Right atrium auricular region (tissue), 2 donors: ENCODE results near the gene NFKBIB. TPM values are rescaled to one million over a fixed set of nuclear protein-coding genes. Genes with fewer than 3 reads are reported as not detected.
A peak's percentile ranks its signal among the peaks of the same experiment; 100 is the strongest.
"Not testable (repeated sequence)": the region's sequence is repeated elsewhere in the genome, so short reads cannot be mapped to it uniquely, and the experiment has no call there.

ENCODE experiments used
- DNase-seq: peaks from one replicate; pipeline ENCODE4 v3.0.0-alpha.2; 2019; ENCODE audit warnings: low spot score
- H3K27ac ChIP-seq, 2 donors: fragments of 200-600 bp; sonication (generic); 1 replicate in 1 of 2; 2 replicates in 1 of 2; pipeline ENCODE4 v1.5.1; 2016 to 2019
- H3K27me3 ChIP-seq, 2 donors: fragments of 200-600 bp; sonication (generic); one replicate each; pipeline versions ENCODE4 v1.5.1 to v1.6.0; 2017 to 2019
- H3K36me3 ChIP-seq: fragments of 200-600 bp; sonication (generic); one replicate; pipeline ENCODE4 v1.5.1; 2016
- H3K4me1 ChIP-seq, 2 donors: fragments of 200-600 bp; sonication (generic); one replicate each; pipeline versions ENCODE4 v1.5.1 to v1.6.0; 2017 to 2019
- H3K4me3 ChIP-seq, 2 donors: fragments of 200-600 bp; sonication (generic); 1 replicate in 1 of 2; 2 replicates in 1 of 2; pipeline ENCODE4 v1.5.1; 2017 to 2019; ENCODE audit warnings: mild to moderate bottlenecking in 1 of 2, moderate library complexity in 1 of 2
- H3K9me3 ChIP-seq, 2 donors: fragments of 200-600 bp; sonication (generic); one replicate each; pipeline ENCODE4 v1.5.1; 2019
- CTCF ChIP-seq, 2 donors: fragments of 200-600 bp; sonication (generic); IDR thresholded peaks; one replicate each; pipeline ENCODE4 v1.5.1; 2019; ENCODE audit warnings: antibody characterized with exemption in 2 of 2
- total RNA-seq, 2 donors: library from RNA; depleted of rRNA; stranded (reverse); fragments of >200 nt; gene quantifications; one replicate each; pipeline ENCODE4 v1.1.0, GENCODE V29; 2016

Gene NFKBIB
- total RNA-seq, 2 donors from 2014 or later, result 13.3 to 29.2 TPM

GRCh38 chr19:38880882-38881609 is 18.7 kb upstream of the NFKBIB start:
- no peak for DNase-seq
- TF ChIP-seq CTCF (IDR thresholded peaks at IDR 0.05), result no peak
- Histone ChIP-seq H3K4me1 (peaks cover 0 to 20% of the 10 kb centered on the region in 2 donors), H3K4me3 (no peak overlapping the region), H3K27me3 (no peaks in the 10 kb centered on the region), H3K27ac (no peak overlapping the region), H3K36me3 (peaks cover 33% of the 10 kb centered on the region), H3K9me3 (no peaks in the 10 kb centered on the region)

GRCh38 chr19:38883286-38883685 is 16.5 kb upstream of the NFKBIB start:
- peaks cover 36% of the 10 kb centered on the region for H3K36me3 ChIP-seq
- no peak for DNase-seq
- TF ChIP-seq CTCF (IDR thresholded peaks at IDR 0.05), result no peak

GRCh38 chr19:38884691-38885090 is 15.1 kb upstream of the NFKBIB start:
- Histone ChIP-seq H3K36me3 (peaks cover 50% of the 10 kb centered on the region), H3K27ac (peak overlapping the region; percentile 31 to 84)
- not testable (repeated sequence) for DNase-seq, H3K27me3 ChIP-seq, H3K4me1 ChIP-seq, H3K9me3 ChIP-seq, H3K4me3 ChIP-seq

More at GRCh38 chr19:38883286-38883685, 16.5 kb upstream of the NFKBIB start:
- H3K27ac ChIP-seq, result no peak overlapping the region
- H3K4me1 ChIP-seq, result peaks cover 0 to 13% of the 10 kb centered on the region in 2 donors
- no peaks in the 10 kb centered on the region for H3K9me3 ChIP-seq
- H3K4me3 ChIP-seq, result no peak overlapping the region
- no peaks in the 10 kb centered on the region for H3K27me3 ChIP-seq

DNA sequence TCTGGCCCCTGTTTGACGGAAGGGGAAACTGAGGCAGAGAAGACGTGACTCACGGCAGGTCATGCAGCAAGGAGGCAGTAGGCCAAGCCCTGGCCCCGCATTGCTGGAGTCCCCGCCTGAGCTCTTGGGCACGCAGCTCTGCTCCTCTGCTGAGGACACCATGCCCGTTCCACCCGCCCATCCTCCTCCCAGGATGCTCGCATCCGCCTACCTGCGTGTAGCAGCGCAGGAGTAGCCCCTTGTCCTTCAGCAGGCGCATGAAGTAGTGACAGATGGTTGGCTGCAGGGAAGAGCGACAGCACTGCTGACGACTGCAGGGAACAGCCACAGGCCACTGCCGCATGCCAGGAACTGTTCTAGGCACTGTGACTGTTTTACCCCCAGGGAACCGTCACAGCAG is 10.9 kb upstream of the NFKBIB start:
- no peak overlapping the region for H3K4me3 ChIP-seq
- no peak for DNase-seq
- TF ChIP-seq CTCF (IDR thresholded peaks at IDR 0.05), result no peak
- H3K4me1 ChIP-seq, result peaks cover 0 to 19% of the 10 kb centered on the region in 2 donors
- no peaks in the 10 kb centered on the region for H3K9me3 ChIP-seq
- peaks cover 36% of the 10 kb centered on the region for H3K36me3 ChIP-seq
- no peak overlapping the region for H3K27ac ChIP-seq
- H3K27me3 ChIP-seq, result no peaks in the 10 kb centered on the region

DNA sequence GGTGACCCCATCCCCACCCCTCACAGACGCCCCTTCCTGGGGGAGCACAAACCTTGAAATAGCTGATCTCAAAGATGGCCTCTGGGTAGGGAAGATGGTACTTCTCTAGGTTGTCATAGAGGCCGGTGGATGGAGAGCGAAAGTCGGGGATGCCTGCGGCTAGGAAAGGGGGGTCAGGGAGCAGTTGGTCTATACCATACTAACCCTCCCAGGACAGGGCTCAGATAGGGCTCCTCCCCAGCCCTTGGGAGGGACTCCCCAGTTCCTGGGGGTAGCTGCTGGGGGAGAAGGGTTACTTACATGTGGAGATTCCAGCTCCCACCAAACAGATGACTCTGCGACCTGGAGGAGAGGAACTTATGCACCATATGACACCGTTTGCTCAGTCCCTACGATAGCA is 10.0 kb upstream of the NFKBIB start:
- Histone ChIP-seq H3K27ac (peak overlapping the region; percentile 54 to 69), H3K9me3 (no peaks in the 10 kb centered on the region), H3K27me3 (no peaks in the 10 kb centered on the region), H3K4me1 (peaks cover 0 to 28% of the 10 kb centered on the region in 2 donors), H3K36me3 (peaks cover 36% of the 10 kb centered on the region), H3K4me3 (no peak overlapping the region)
- no peak for TF ChIP-seq CTCF (IDR thresholded peaks at IDR 0.05)
- no peak for DNase-seq

DNA sequence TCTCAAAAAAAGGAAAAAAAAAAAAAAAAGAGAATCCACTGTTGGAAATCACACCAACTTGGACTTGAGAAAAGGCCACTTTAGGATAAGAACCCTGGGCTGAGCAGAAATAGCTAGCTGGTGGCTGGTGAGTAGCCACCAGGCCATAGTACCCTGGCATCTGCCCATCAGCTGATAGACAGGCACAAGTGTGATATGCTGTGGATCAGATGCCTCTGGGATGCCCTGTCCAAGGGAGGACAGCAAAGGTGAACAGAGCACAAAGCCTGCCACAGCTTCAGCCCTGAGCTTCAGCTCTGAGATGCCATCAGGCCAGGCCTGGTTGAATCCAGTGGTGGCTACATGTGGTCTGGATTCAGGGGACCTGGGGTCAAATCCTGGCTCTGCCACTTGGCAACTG is 9.1 kb upstream of the NFKBIB start:
- Histone ChIP-seq H3K27me3 (no peaks in the 10 kb centered on the region), H3K9me3 (no peaks in the 10 kb centered on the region), H3K36me3 (peaks cover 36% of the 10 kb centered on the region), H3K4me3 (no peak overlapping the region), H3K4me1 (peaks cover 0 to 32% of the 10 kb centered on the region in 2 donors), H3K27ac (peak overlapping the region; percentile 54 to 69)
- TF ChIP-seq CTCF (IDR thresholded peaks at IDR 0.05), result no peak
- DNase-seq, result no peak
